T-helper 2 cell (primary cell): ENCODE data around the gene SOX11.

Experiments used
- DNase-seq, 5 experiments: peaks; one replicate each; pipeline versions ENCODE4 v3.0.0 to v3.0.0-alpha.2; 2012 to 2022

The SOX11 gene

GRCh38 chr2:5725072-5725471, 32.9 kb downstream of the SOX11 start:
- DNase-seq, result no peak

GRCh38 chr2:5725794-5726463, 33.7 kb downstream of the SOX11 start:
- no peak for DNase-seq

- no peak for DNase-seq
These were observed 35.1 kb downstream of the SOX11 start for GRCh38 chr2:5727235-5727634.

- DNase-seq, result no peak
These were observed 37.2 kb downstream of the SOX11 start for GRCh38 chr2:5729416-5729815.

- no peak for DNase-seq
These were observed 38.2 kb downstream of the SOX11 start for GRCh38 chr2:5730386-5730785.

GRCh38 chr2:5734859-5735520, 42.8 kb downstream of the SOX11 start:
- no peak for DNase-seq

- no peak for DNase-seq
These were observed 43.3 kb downstream of the SOX11 start for GRCh38 chr2:5735521-5735861.

- no peak for DNase-seq
These were observed 43.9 kb downstream of the SOX11 start for GRCh38 chr2:5736050-5736449.

- DNase-seq, result no peak
These were observed 44.7 kb downstream of the SOX11 start for GRCh38 chr2:5736886-5737285.

- no peak for DNase-seq
These were observed 47.9 kb downstream of the SOX11 start for GRCh38 chr2:5740053-5740452.

- no peak for DNase-seq
These were observed 48.6 kb downstream of the SOX11 start for GRCh38 chr2:5740817-5741216.

- DNase-seq, result no peak
These were observed 49.1 kb downstream of the SOX11 start for GRCh38 chr2:5741242-5741641.

GRCh38 chr2:5742126-5742525, 49.9 kb downstream of the SOX11 start:
- no peak for DNase-seq

- no peak for DNase-seq
These were observed 56.2 kb downstream of the SOX11 start for GRCh38 chr2:5748391-5748790.

- DNase-seq, result no peak
These were observed 56.8 kb downstream of the SOX11 start for GRCh38 chr2:5748946-5749345.

- no peak for DNase-seq
These were observed 57.2 kb downstream of the SOX11 start for GRCh38 chr2:5749347-5749746.
